Psoas muscle (tissue), 8 donors: ENCODE measurements around the gene C3orf38. TPM values are rescaled to one million over a fixed set of nuclear protein-coding genes. Genes with fewer than 3 reads are reported as not detected.

Experiments used
- ATAC-seq, 4 donors: fragments of 200-7000 bp; cut with Tn5 transposase; one replicate each; pipeline ENCODE4 v1.9.1; 2020; ENCODE audit warnings: moderate library complexity in 3 of 4, mild to moderate bottlenecking in 2 of 4
- DNase-seq, 2 donors: peaks; one replicate each; pipeline ENCODE4 v3.0.0-alpha.2; 2020
- H3K27ac ChIP-seq: fragments of 200-600 bp; one replicate; pipeline ENCODE4 v1.8.0; 2022
- H3K27me3 ChIP-seq, 3 donors: fragments of 200-600 bp in 1 of 3; one replicate each; pipeline versions ENCODE4 v1.6.1 to v1.8.0; 2013 to 2022; ENCODE audit warnings: low read length in 2 of 3, mild to moderate bottlenecking in 2 of 3, moderate library complexity in 1 of 3; ENCODE audit not compliant: insufficient read depth in 3 of 3
- H3K36me3 ChIP-seq, 2 donors: fragments of 200-600 bp in 1 of 2; one replicate each; pipeline versions ENCODE4 v1.6.1 to v1.8.0; 2013 to 2022; ENCODE audit warnings: low read depth in 1 of 2, mild to moderate bottlenecking in 1 of 2, moderate library complexity in 1 of 2; ENCODE audit not compliant: insufficient read depth in 1 of 2
- H3K4me1 ChIP-seq: fragments of 200-600 bp; one replicate; pipeline ENCODE4 v1.8.0; 2022
- H3K4me3 ChIP-seq: fragments of 200-600 bp; one replicate; pipeline ENCODE4 v1.8.0; 2022; ENCODE audit warnings: mild to moderate bottlenecking
- H3K9me3 ChIP-seq: fragments of 200-600 bp; one replicate; pipeline ENCODE4 v1.8.0; 2022
- WGBS, 3 donors: extraction: QIAGEN DNeasy Blood & Tissue Kit; methylation state at CpG; one replicate each; pipeline versions ENCODE4 v1.1.6 to v1.1.7; 2013; 5-methylcytosine and 5-hydroxymethylcytosine counted together
- intact Hi-C, 2 donors: fragments of 100-400 bp; cut with DNase I; formaldehyde crosslinking; loops; one replicate each; pipeline versions ENCODE4 v1.11.0 to v1.14.2; 2022
- polyA plus RNA-seq, 3 donors: library from polyadenylated mRNA; stranded (reverse); fragments of 200-250 nt; gene quantifications; one replicate each; pipeline ENCODE4 v1.2.3, GENCODE V29; 2013
- total RNA-seq, 4 donors: library from RNA; stranded (reverse); fragmentation: NEBNext Ultra II Directional in 2 of 4; extraction: Animal tissue kit (Norgen Biotek cat#: 25700) in 2 of 4; gene quantifications; one replicate each; pipeline versions ENCODE4 v1.2.1 to v1.2.4, GENCODE V29; 2021 to 2023
- TF ChIP-seq, protein P1 (sequence below): fragments of 200-600 bp; IDR thresholded peaks from one replicate; pipeline ENCODE4 v1.8.0; 2022; ENCODE audit warnings: antibody characterized with exemption
- donor health status: healthy with polysubstance abuse.
- donor health status: DM: no; HTN: no; CAD: no; lungs with moderate emphysema.
- donor health status: Bipolar disorder and iron deficiency.
- donor health status: healthy.
- donor health status: DM: yes; HTN: yes; CAD: no.
- donor health status: DM: no; HTN: no; CAD: no.
- donor health status: DM: no; HTN: no; CAD: no.
- donor health status: DM: yes; HTN: yes; CAD: no.

Gene C3orf38
- total and polyA plus RNA-seq, 7 donors: 6.5 to 14.8 (median 10.1) TPM

DNA sequence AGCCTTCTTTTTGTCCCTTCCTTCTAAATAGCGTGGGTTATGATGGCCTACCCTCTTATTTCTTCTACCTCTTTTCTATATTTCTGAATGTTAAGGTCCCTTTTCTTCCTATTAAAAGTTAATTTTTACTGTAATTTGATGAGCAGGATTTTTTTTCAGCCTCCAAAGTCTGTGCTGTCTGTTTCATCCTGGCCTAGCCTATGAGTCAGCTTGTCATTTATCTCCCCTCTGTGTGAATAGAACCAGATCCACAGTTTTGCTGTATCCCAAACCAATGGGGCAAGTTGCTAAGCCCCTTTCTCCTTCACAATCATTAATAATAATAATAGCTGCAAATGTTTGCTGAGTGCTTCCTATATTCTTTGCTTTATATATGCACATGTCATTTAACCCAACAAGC is 18.1 kb upstream of the C3orf38 start:
- DNase-seq (no peak), ATAC-seq (no peak)
- no peak overlapping the region for H3K27ac ChIP-seq
- intact Hi-C loops: no loop called here
- H3K4me1 ChIP-seq: peaks cover 11% of the 10 kb centered on the region
- TF ChIP-seq, protein P1, sequence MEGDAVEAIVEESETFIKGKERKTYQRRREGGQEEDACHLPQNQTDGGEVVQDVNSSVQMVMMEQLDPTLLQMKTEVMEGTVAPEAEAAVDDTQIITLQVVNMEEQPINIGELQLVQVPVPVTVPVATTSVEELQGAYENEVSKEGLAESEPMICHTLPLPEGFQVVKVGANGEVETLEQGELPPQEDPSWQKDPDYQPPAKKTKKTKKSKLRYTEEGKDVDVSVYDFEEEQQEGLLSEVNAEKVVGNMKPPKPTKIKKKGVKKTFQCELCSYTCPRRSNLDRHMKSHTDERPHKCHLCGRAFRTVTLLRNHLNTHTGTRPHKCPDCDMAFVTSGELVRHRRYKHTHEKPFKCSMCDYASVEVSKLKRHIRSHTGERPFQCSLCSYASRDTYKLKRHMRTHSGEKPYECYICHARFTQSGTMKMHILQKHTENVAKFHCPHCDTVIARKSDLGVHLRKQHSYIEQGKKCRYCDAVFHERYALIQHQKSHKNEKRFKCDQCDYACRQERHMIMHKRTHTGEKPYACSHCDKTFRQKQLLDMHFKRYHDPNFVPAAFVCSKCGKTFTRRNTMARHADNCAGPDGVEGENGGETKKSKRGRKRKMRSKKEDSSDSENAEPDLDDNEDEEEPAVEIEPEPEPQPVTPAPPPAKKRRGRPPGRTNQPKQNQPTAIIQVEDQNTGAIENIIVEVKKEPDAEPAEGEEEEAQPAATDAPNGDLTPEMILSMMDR: no peak
- WGBS, 3 donors: 95 to 98% (median 96%) methylated on average over 1 of the region's 1 CpG
- no peaks in the 10 kb centered on the region for H3K9me3 ChIP-seq
- H3K36me3 ChIP-seq: peaks cover 2 to 49% of the 10 kb centered on the region in 2 donors
- no peak overlapping the region for H3K4me3 ChIP-seq
- H3K27me3 ChIP-seq: no peaks in the 10 kb centered on the region

DNA sequence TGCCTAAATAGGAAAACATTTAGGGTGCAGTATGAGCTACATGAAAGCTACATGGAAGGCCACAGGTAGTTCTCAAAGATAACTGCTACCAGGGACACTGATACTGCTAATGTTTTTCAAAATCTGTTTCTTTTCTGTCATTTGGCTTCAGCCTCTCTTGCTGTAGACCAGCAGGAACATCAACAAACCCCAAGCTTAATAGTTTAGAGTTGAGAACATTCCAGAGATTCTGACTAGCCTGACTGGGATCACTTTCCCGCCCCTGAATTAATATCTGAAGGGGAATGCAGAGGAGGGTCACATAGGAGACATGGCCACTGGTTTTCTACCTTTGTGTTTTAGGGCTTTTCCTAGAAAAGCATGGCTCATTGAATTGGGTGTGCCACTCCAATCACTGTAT is 16.9 kb upstream of the C3orf38 start:
- H3K36me3 ChIP-seq: peaks cover 0 to 54% of the 10 kb centered on the region in 2 donors
- no peak for ATAC-seq
- 82 to 96% (median 85%) methylated on average over 1 of the region's 1 CpG for WGBS, 3 donors

DNA sequence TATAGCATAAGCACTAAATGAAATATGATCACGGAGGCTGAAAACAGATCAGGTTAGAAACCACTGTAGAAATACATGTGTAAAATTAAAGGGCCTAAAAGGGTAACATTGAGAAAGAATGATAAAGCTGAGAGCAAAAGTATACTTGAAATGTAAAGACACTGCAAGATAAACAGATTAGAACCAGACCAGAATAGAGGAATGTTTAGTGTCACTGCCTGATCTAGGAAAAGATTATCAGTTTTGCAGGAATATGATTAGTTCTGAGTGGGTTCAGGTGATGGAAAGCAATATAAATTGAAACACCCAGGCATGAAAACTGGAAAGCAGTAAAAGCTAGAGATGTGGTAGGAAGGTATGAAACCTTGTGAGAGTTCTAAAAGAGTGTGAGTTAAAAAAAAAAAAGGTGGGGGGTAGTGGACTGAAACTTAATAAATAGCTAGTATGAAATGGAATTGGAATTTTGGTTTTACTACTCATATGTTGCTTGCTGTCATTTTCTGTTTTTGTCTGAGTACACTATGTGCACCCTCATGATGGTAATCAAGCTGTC is 16.0 kb upstream of the C3orf38 start:
- Histone ChIP-seq H3K27me3 (no peaks in the 10 kb centered on the region), H3K4me3 (no peak overlapping the region), H3K36me3 (peaks cover 1 to 63% of the 10 kb centered on the region in 2 donors), H3K9me3 (no peaks in the 10 kb centered on the region), H3K4me1 (peaks cover 11% of the 10 kb centered on the region), H3K27ac (no peak overlapping the region)
- ATAC-seq (no peak), DNase-seq (no peak)
- intact Hi-C loops: no loop called here
- WGBS, 3 donors: 32 to 41% (median 34%) methylated on average over 1 of the region's 1 CpG
- TF ChIP-seq, protein P1: no peak

More for the DNA sequence above, 16.9 kb upstream of the C3orf38 start:
- Histone ChIP-seq H3K4me3 (no peak overlapping the region), H3K27me3 (no peaks in the 10 kb centered on the region), H3K9me3 (no peaks in the 10 kb centered on the region), H3K4me1 (peaks cover 11% of the 10 kb centered on the region), H3K27ac (no peak overlapping the region)
- intact Hi-C loops: no loop called here
- TF ChIP-seq, protein P1: no peak
- DNase-seq: no peak

DNA sequence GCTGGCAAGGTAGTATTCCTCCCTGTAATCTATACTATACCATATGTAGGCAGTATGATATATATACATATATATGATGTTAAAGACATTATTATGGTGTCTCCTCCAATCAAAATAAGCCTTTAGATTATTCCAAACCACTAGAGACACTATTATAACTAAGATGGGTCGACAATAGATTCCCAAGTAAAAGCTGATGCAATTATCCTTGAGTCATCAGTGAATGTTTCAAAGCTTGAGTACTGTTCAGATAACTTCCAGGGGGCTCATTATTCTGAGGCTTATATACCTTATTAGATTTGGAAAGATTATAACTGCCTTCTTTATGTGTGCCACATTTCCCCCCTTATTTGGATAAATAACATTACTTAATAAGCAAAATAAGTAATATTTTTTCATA is 11.9 kb upstream of the C3orf38 start:
- DNase-seq: no peak
- Histone ChIP-seq H3K4me1 (peaks cover 8% of the 10 kb centered on the region), H3K27ac (no peak overlapping the region), H3K9me3 (no peaks in the 10 kb centered on the region), H3K36me3 (peaks cover 10 to 75% of the 10 kb centered on the region in 2 donors), H3K27me3 (no peaks in the 10 kb centered on the region), H3K4me3 (no peak overlapping the region)
- no peak for ATAC-seq
- intact Hi-C loops: no loop called here
- 85 to 96% (median 87%) methylated on average over 1 of the region's 1 CpG for WGBS, 3 donors
- TF ChIP-seq, protein P1: no peak
